ENCODE results near the gene CLASP2.

DNA sequence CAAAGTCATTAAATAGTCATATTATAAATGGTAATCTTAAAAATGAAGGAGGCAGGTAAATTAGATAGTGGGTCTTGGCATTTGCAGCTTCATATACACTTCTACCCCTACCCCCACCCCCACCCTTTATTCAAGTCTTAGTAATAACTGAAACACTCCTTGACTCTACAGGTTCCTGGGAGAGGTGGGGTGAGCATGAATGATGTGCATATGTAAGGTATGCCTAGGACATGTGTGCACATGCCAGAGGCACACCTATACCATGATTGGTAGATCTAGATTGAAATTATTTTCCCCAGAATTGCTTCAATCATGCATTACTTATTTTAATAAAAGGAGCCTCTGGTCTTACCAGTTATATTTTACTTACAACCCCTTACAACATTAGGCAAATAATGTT lies 40.2 kb upstream of the CLASP2 start:
- TF ChIP-seq, protein P1, sequence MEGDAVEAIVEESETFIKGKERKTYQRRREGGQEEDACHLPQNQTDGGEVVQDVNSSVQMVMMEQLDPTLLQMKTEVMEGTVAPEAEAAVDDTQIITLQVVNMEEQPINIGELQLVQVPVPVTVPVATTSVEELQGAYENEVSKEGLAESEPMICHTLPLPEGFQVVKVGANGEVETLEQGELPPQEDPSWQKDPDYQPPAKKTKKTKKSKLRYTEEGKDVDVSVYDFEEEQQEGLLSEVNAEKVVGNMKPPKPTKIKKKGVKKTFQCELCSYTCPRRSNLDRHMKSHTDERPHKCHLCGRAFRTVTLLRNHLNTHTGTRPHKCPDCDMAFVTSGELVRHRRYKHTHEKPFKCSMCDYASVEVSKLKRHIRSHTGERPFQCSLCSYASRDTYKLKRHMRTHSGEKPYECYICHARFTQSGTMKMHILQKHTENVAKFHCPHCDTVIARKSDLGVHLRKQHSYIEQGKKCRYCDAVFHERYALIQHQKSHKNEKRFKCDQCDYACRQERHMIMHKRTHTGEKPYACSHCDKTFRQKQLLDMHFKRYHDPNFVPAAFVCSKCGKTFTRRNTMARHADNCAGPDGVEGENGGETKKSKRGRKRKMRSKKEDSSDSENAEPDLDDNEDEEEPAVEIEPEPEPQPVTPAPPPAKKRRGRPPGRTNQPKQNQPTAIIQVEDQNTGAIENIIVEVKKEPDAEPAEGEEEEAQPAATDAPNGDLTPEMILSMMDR (IDR thresholded peaks at IDR 0.05; ENCODE audit: insufficient read depth, low read depth, low read length): no peak
- TF ChIP-seq EZH2 (IDR thresholded peaks at IDR 0.05; ENCODE audit: insufficient read depth, low read length): no peak
